ENCODE measurements around the gene PCDHB15.
"Not testable (repeated sequence)": the region's sequence is repeated elsewhere in the genome, so short reads cannot be mapped to it uniquely, and the experiment has no call there.

PCDHB15 gene

DNA sequence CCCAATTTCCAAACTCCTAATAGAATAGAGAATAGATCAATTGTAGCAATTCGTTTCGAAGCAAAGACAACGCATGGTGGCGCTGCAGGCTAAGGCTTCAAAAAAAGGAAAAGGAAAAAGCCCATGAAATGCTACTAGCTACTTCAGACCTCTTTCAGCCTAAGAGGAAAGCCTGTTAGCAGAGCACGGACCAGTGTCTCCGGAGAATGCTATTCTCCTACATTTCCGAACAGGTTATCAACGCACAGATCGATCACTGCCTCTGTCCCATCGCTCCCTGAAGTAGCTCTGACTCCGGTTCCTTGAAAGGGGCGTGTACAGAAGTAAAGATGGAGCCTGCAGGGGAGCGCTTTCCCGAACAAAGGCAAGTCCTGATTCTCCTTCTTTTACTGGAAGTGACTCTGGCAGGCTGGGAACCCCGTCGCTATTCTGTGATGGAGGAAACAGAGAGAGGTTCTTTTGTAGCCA, at the start of gene PCDHB15:
TSS of gene PCDHB15 (plus strand) at position 146 of the 468 bp plus-strand sequence. CDS start at position 330, 184 bp downstream.
- DNase-seq (ENCODE audit: low read depth in 2 of 2) = peak; percentile 4 to 10
- H3K4me3 ChIP-seq (replicated peaks in 1 of 2; ENCODE audit: low read depth in 2 of 2, low read length in 2 of 2) = no peak within 1 kb of the TSS
- TF ChIP-seq, protein P1, sequence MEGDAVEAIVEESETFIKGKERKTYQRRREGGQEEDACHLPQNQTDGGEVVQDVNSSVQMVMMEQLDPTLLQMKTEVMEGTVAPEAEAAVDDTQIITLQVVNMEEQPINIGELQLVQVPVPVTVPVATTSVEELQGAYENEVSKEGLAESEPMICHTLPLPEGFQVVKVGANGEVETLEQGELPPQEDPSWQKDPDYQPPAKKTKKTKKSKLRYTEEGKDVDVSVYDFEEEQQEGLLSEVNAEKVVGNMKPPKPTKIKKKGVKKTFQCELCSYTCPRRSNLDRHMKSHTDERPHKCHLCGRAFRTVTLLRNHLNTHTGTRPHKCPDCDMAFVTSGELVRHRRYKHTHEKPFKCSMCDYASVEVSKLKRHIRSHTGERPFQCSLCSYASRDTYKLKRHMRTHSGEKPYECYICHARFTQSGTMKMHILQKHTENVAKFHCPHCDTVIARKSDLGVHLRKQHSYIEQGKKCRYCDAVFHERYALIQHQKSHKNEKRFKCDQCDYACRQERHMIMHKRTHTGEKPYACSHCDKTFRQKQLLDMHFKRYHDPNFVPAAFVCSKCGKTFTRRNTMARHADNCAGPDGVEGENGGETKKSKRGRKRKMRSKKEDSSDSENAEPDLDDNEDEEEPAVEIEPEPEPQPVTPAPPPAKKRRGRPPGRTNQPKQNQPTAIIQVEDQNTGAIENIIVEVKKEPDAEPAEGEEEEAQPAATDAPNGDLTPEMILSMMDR (IDR thresholded peaks at IDR 0.05; ENCODE audit: low read depth, low read length) = no peak

DNA sequence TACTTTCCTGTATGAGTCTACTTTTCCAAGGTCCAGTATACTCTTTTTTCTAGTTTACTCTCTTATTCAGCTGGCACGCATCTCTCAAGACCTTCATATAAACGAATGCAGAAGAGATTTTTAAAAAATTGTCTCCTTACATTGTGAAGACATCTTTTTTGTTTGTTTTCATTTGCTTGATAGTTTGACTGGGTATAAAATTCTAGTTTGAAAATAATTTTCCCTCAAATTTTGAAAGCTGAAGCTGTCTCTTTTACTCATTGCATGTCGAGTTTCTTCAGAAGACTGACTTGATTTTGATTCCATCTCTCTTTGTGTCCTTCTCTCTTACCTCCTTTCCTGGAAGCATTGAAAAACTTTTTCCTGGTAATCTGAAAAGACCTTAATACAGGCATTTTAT, 48.8 kb upstream of the PCDHB15 start:
- TF ChIP-seq, protein P1 (IDR thresholded peaks at IDR 0.05; ENCODE audit: low read depth, low read length) = no peak
- no peak overlapping the region for H3K4me3 ChIP-seq (replicated peaks in 1 of 2; ENCODE audit: low read depth in 2 of 2, low read length in 2 of 2)
- DNase-seq (ENCODE audit: low read depth in 2 of 2) = no peak

DNA sequence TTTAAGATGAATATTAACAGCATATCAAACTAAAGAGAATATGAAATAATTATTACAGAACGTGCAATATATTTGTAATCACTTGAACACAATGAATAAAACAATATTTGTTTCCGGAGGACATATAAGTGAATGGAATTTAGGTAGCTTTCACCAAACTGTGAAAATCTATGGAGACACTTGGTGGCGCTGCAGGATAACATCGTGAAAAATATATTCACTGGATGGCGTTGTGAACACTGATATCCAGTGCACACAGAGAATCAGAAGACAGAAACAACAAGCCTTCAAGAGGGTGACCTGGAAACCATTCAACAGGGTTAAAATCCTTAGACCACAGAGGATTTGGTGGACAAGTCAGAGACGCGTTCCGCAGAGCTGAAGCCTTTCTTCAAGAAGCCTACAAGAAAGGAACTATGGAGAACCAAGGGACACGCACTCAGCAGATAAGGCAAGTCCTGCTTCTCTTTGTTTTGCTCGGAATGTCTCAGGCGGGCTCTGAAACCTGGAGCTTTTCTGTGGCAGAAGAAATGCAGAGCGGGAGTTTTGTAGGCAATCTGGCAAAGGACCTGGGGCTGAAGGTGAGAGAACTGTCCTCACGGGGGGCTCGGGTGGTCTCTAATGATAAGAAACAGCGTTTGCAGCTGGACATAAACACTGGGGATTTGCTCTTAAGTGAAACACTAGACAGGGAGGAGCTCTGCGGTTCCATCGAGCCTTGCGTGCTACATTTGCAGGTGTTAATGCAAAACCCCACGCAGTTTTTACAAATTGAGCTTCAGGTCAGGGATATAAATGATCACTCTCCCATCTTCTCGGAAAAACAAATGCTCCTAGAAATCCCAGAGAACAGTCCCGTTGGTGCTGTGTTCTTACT, 45.6 kb upstream of the PCDHB15 start, which contains the start of gene PCDHB11:
TSS of gene PCDHB11 (plus strand) at position 269 of the 877 bp plus-strand sequence. CDS start at position 417, 148 bp downstream.
- H3K4me3 ChIP-seq (replicated peaks in 1 of 2; ENCODE audit: low read depth in 2 of 2, low read length in 2 of 2) = no peak within 1 kb of the TSS
- TF ChIP-seq, protein P1 (IDR thresholded peaks at IDR 0.05; ENCODE audit: low read depth, low read length) = no peak

DNA sequence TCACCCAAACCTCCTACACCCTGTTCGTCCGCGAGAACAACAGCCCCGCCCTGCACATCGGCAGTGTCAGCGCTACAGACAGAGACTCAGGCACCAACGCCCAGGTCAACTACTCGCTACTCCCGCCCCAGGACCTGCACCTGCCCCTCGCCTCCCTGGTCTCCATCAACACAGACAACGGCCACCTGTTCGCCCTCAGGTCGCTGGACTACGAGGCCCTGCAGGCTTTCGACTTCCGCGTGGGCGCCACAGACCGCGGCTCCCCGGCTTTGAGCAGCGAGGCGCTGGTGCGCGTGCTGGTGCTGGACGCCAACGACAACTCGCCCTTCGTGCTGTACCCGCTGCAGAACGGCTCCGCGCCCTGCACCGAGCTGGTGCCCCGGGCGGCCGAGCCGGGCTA, 44.1 kb upstream of the PCDHB15 start:
- H3K4me3 ChIP-seq (replicated peaks in 1 of 2; ENCODE audit: low read depth in 2 of 2, low read length in 2 of 2); DNase-seq (ENCODE audit: low read depth in 2 of 2): not testable (repeated sequence)

More for the DNA sequence above, 45.6 kb upstream of the PCDHB15 start, which contains the start of gene PCDHB11:
- peak in 1 of 2 donors; percentile 12 for DNase-seq (ENCODE audit: low read depth in 2 of 2)

DNA sequence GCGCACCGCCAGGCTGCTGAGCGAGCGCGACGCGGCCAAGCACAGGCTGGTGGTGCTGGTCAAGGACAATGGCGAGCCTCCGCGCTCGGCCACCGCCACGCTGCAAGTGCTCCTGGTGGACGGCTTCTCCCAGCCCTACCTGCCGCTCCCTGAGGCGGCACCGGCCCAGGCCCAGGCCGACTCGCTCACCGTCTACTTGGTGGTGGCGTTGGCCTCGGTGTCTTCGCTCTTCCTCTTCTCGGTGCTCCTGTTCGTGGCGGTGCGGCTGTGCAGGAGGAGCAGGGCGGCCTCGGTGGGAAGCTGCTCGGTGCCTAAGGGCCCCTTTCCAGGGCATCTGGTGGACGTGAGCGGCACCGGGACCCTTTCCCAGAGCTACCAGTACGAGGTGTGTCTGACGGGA, 43.5 kb upstream of the PCDHB15 start:
- H3K4me3 ChIP-seq (replicated peaks in 1 of 2; ENCODE audit: low read depth in 2 of 2, low read length in 2 of 2); DNase-seq (ENCODE audit: low read depth in 2 of 2): not testable (repeated sequence)

DNA sequence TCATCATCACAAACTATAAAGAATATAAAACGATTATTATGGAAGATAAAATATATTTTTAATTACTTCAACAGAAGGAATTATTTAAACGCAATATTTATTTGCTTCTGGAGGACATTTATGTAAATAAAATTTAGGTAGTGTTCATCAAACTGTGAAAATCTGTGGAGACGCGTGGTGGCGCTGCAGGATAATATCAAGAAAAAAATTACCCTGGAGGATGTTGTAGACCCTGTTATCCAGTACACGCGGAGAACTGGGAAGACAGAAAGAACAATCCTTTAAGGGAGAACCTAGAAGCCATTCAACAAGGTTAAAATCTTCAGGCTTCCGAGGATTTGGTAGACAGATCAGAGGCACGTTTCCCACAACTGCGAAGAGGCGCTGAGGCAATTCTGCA, 36.7 kb upstream of the PCDHB15 start, which contains the start of gene PCDHB12:
TSS of gene PCDHB12 (plus strand) at position 242 of the 400 bp plus-strand sequence. CDS start 189 bp downstream, outside the sequence.
- peak; percentile 5 to 9 for DNase-seq (ENCODE audit: low read depth in 2 of 2)
- H3K4me3 ChIP-seq (replicated peaks in 1 of 2; ENCODE audit: low read depth in 2 of 2, low read length in 2 of 2) = no peak within 1 kb of the TSS
- TF ChIP-seq, protein P1 (IDR thresholded peaks at IDR 0.05; ENCODE audit: low read depth, low read length) = no peak

DNA sequence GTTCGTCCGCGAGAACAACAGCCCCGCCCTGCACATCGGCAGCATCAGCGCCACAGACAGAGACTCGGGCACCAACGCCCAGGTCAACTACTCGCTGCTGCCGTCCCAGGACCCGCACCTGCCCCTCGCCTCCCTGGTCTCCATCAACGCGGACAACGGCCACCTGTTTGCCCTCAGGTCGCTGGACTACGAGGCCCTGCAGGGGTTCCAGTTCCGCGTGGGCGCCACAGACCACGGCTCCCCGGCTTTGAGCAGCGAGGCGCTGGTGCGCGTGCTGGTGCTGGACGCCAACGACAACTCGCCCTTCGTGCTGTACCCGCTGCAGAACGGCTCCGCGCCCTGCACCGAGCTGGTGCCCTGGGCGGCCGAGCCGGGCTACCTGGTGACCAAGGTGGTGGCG, 34.9 kb upstream of the PCDHB15 start:
- not testable (repeated sequence) for H3K4me3 ChIP-seq (replicated peaks in 1 of 2; ENCODE audit: low read depth in 2 of 2, low read length in 2 of 2); DNase-seq (ENCODE audit: low read depth in 2 of 2)

DNA sequence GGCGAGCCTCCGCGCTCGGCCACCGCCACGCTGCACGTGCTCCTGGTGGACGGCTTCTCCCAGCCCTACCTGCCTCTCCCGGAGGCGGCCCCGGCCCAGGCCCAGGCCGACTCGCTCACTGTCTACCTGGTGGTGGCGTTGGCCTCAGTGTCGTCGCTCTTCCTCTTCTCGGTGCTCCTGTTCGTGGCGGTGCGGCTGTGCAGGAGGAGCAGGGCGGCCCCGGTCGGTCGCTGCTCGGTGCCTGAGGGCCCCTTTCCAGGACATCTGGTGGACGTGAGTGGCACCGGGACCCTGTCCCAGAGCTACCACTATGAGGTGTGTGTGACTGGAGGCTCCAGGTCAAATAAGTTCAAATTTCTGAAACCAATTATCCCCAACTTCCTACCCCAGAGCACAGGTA, 34.3 kb upstream of the PCDHB15 start:
- not testable (repeated sequence) for DNase-seq (ENCODE audit: low read depth in 2 of 2); H3K4me3 ChIP-seq (replicated peaks in 1 of 2; ENCODE audit: low read depth in 2 of 2, low read length in 2 of 2)

Data from cardiac fibroblast (primary cell).